CD4-positive, alpha-beta memory T cell (primary cell): Measurements from ENCODE around the gene NTF3. TPM values are rescaled to one million over a fixed set of nuclear protein-coding genes. Genes with fewer than 3 reads are reported as not detected.

Source experiments
- CTCF ChIA-PET: fragments of 350-600 bp; sonication (Branson Sonifier 250); formaldehyde crosslinking; loops from one replicate; lab custom pipeline; 2021; ENCODE audit warnings: inconsistent platforms; ENCODE audit not compliant: partially characterized antibody; lab: Charles Lee
- POLR2A ChIA-PET: fragments of 350-600 bp; sonication (Branson Sonifier 250); formaldehyde crosslinking; loops from one replicate; lab custom pipeline; 2021; ENCODE audit not compliant: partially characterized antibody; lab: Charles Lee
- DNase-seq, 5 donors: peaks; one replicate each; pipeline versions ENCODE4 v3.0.0 to v3.0.0-alpha.2; 2020 to 2022; ENCODE audit warnings: mixed read lengths in 1 of 5
- H3K27ac ChIP-seq: one replicate; pipeline ENCODE4 v1.7.0; 2013; ENCODE audit warnings: low read depth, low read length
- H3K27me3 ChIP-seq: 2 replicates; pipeline ENCODE4 v1.7.0; 2013; ENCODE audit warnings: mild to moderate bottlenecking, low read length, moderate library complexity; ENCODE audit not compliant: insufficient read depth
- H3K36me3 ChIP-seq: 2 replicates; pipeline ENCODE4 v1.7.0; 2013; ENCODE audit warnings: mild to moderate bottlenecking, low read length, moderate library complexity; ENCODE audit not compliant: insufficient read depth
- H3K4me1 ChIP-seq: 2 replicates; pipeline ENCODE4 v1.7.0; 2013; ENCODE audit warnings: mild to moderate bottlenecking, low read length, moderate library complexity; ENCODE audit not compliant: insufficient read depth
- H3K4me3 ChIP-seq, 2 donors: one replicate each; pipeline ENCODE4 v1.7.0; 2013; ENCODE audit warnings: low read length in 2 of 2, mild to moderate bottlenecking in 1 of 2
- H3K9me3 ChIP-seq, 2 donors: one replicate each; pipeline ENCODE4 v1.7.0; 2013; ENCODE audit warnings: low read length in 2 of 2, control low read depth in 1 of 2; ENCODE audit not compliant: control insufficient read depth in 1 of 2
- H3K27ac Mint-ChIP-seq, 7 donors: one replicate each; pipeline ENCODE4 v1.8.0; 2020 to 2021; ENCODE audit warnings: mixed read lengths in 7 of 7, mild to moderate bottlenecking in 6 of 7, inconsistent platforms in 3 of 7, moderate library complexity in 3 of 7
- H3K27me3 Mint-ChIP-seq, 2 donors: one replicate each; pipeline ENCODE4 v1.8.0; 2020 to 2021; ENCODE audit warnings: mixed read lengths in 2 of 2
- H3K36me3 Mint-ChIP-seq, 2 donors: one replicate each; pipeline ENCODE4 v1.8.0; 2020 to 2021; ENCODE audit warnings: mixed read lengths in 2 of 2, inconsistent platforms in 1 of 2, mild to moderate bottlenecking in 1 of 2
- H3K4me1 Mint-ChIP-seq, 4 donors: one replicate each; pipeline ENCODE4 v1.8.0; 2020 to 2021; ENCODE audit warnings: mixed read lengths in 4 of 4, mild to moderate bottlenecking in 1 of 4
- H3K4me3 Mint-ChIP-seq, 8 donors: one replicate each; pipeline ENCODE4 v1.8.0; 2020 to 2021; ENCODE audit warnings: mixed read lengths in 8 of 8, mild to moderate bottlenecking in 7 of 8, moderate library complexity in 6 of 8, inconsistent platforms in 3 of 8
- H3K9me3 Mint-ChIP-seq, 8 donors: one replicate each; pipeline ENCODE4 v1.8.0; 2020 to 2021; ENCODE audit warnings: mixed read lengths in 8 of 8, mild to moderate bottlenecking in 5 of 8, inconsistent platforms in 3 of 8, moderate library complexity in 1 of 8
- intact Hi-C: fragments of 100-400 bp; cut with micrococcal nuclease; formaldehyde crosslinking; loops from one replicate; pipeline ENCODE4 v1.15.1; 2023
- polyA plus RNA-seq, 2 donors: library from polyadenylated mRNA; unstranded; fragments of 300-500 nt; fragmentation: Illumina TruSeq; gene quantifications; one replicate each; pipeline ENCODE4 v1.2.3, GENCODE V29; 2021
- total RNA-seq, 2 experiments: library from RNA; stranded (reverse); gene quantifications; one replicate each; pipeline ENCODE4 v1.2.3, GENCODE V29; 2021

NTF3 gene
- total and polyA plus RNA-seq, 4 experiments from 2014 or later = not detected

GRCh38 chr12:5396541-5396940, 35.4 kb upstream of the NTF3 start:
- Mint-ChIP-seq H3K27ac (no peak overlapping the region), H3K27me3 (peaks cover 4% of the 10 kb centered on the region in 2 donors), H3K36me3 (no peaks in the 10 kb centered on the region), H3K4me1 (no peaks in the 10 kb centered on the region), H3K4me3 (no peak overlapping the region), H3K9me3 (no peaks in the 10 kb centered on the region)
- Histone ChIP-seq H3K36me3 (no peaks in the 10 kb centered on the region), H3K27me3 (no peaks in the 10 kb centered on the region), H3K4me1 (no peaks in the 10 kb centered on the region), H3K4me3 (no peak overlapping the region), H3K27ac (no peak overlapping the region), H3K9me3 (no peaks in the 10 kb centered on the region)
- ChIA-PET CTCF (no interaction called here), POLR2A (no interaction called here)
- intact Hi-C loops = no loop called here
- no peak for DNase-seq

DNA sequence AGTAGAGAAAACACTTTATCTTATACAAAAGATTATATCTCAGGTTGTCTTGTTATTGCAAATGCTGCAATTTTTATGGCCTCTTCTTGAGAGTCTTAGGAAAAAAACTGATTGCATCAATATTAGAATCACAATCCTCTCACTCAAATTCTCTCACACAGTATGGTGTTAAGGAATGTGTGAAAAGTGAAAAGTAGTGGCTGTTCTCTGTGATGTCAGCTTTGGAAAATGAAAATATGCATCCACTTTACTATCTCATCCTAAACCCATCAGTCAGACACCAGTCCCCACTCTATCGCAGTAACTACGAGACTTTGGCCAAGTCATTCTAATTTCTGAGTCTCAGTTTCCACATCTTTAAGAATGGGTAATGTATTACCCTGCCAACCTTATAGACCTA, 32.6 kb upstream of the NTF3 start:
- Histone ChIP-seq H3K27me3 (no peaks in the 10 kb centered on the region), H3K4me1 (no peaks in the 10 kb centered on the region), H3K4me3 (no peak overlapping the region), H3K36me3 (no peaks in the 10 kb centered on the region), H3K27ac (no peak overlapping the region), H3K9me3 (no peaks in the 10 kb centered on the region)
- H3K36me3 Mint-ChIP-seq = no peaks in the 10 kb centered on the region
- no peak overlapping the region for H3K27ac Mint-ChIP-seq
- H3K4me3 Mint-ChIP-seq = no peak overlapping the region
- no peaks in the 10 kb centered on the region for H3K9me3 Mint-ChIP-seq
- intact Hi-C loops = no loop called here
- ChIA-PET POLR2A (no interaction called here), CTCF (no interaction called here)
- no peaks in the 10 kb centered on the region for H3K4me1 Mint-ChIP-seq
- no peak for DNase-seq
- peaks cover 7 to 9% of the 10 kb centered on the region in 2 donors for H3K27me3 Mint-ChIP-seq

DNA sequence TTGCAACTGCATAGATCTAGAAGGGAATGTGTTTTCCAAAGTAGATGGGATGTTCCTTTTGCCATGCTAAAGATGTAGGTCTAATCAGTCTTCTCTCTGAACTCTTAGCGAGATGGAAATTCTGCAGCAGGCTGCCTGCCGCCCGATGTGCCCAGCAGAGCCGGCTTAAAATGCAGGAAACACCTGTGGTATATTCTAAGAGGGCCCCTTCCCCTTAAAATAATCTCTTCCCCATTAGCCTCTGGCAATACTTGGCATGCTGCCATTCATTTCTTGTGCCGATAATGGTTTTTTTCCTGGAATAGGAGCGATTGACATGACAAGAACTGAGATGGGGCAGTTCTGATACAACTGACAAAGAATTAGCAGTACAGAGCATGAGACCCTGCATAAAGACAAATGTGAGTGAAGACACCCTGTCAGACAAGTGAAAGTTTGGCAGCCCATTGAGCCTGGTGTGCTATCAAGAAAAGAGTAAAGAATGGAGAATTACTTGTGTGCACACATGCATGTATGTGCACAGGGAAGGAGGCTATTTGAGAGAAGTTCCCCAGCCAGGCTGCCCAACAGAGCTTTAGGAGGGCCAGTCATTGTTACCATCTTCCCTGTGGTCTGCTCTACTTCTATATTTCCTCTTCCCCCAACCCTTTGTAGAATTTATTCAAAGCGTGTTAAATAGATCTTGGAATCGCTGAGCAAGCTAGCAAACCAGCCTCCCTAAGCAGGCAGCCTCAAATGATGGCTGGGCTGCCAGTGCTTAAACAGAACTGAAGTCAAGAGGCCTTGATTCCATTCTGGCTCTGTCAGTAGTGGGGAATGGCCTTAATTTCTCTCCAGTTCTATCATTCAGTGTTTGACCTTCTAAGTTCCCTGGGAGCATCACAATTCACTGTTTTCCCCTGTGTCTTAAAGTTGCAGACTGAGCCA, 29.6 kb upstream of the NTF3 start:
- CTCF ChIA-PET = no interaction called here
- no peak overlapping the region for H3K27ac Mint-ChIP-seq

GRCh38 chr12:5403411-5403810, 28.5 kb upstream of the NTF3 start:
- Mint-ChIP-seq H3K4me3 (no peak overlapping the region), H3K27ac (no peak overlapping the region), H3K4me1 (no peaks in the 10 kb centered on the region), H3K27me3 (peaks cover 3 to 7% of the 10 kb centered on the region in 2 donors), H3K36me3 (no peaks in the 10 kb centered on the region), H3K9me3 (peaks cover 0 to 2% (median 0%) of the 10 kb centered on the region in 8 donors)
- CTCF ChIA-PET = no interaction called here
- Histone ChIP-seq H3K9me3 (no peaks in the 10 kb centered on the region), H3K36me3 (no peaks in the 10 kb centered on the region), H3K4me3 (no peak overlapping the region), H3K4me1 (no peaks in the 10 kb centered on the region), H3K27me3 (no peaks in the 10 kb centered on the region), H3K27ac (no peak overlapping the region)
- POLR2A ChIA-PET = no interaction called here
- no peak for DNase-seq
- intact Hi-C loops = no loop called here

More for the DNA sequence above, 29.6 kb upstream of the NTF3 start:
- Mint-ChIP-seq H3K9me3 (no peaks in the 10 kb centered on the region), H3K36me3 (no peaks in the 10 kb centered on the region), H3K4me1 (no peaks in the 10 kb centered on the region), H3K27me3 (peaks cover 3 to 7% of the 10 kb centered on the region in 2 donors), H3K4me3 (no peak overlapping the region)
- H3K9me3 ChIP-seq = no peaks in the 10 kb centered on the region
- DNase-seq = no peak
- no peaks in the 10 kb centered on the region for H3K27me3 ChIP-seq
- no peak overlapping the region for H3K27ac ChIP-seq
- no peaks in the 10 kb centered on the region for H3K36me3 ChIP-seq
- intact Hi-C loops = no loop called here
- no peaks in the 10 kb centered on the region for H3K4me1 ChIP-seq
- POLR2A ChIA-PET = no interaction called here
- H3K4me3 ChIP-seq = no peak overlapping the region

DNA sequence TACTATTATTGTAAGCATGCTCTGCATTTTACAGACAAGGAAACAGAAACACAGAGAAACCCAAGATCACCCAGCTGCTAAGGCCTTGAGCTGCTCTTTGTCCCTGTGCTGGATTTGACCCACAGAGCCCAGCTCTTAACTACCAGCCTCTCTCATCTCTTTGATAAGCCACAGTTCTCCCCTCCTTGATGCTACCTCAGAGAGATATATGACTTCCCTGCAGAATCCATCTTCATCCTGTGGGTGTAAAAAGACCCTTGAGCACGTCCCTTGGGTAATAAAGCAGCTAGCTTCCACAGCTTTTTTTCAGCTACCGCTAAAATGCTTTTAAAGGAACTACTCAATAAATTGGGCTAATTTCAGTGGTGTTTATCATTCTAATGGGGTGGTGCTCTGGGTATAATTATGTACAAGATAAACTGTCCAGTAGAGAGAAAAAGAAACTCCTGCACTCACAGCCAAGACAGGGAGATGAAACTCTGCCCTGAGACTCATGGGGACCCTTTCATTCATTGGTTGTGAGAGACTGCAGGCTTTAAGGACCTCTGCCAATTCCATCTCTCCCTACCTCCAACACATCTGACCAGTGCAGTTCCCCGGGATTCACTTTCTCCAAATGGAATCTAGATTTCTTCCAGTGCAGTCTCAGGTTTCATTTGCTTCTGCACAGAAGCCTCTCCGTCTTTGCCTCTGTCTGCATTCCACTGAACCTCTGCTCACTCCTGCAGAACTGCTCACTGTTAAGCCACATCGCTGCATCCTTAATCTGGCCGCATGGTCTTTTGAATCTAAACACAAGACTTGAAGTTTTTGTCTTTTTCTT, 24.7 kb upstream of the NTF3 start:
- H3K27me3 ChIP-seq = no peaks in the 10 kb centered on the region
- H3K4me3 ChIP-seq = no peak overlapping the region
- ChIA-PET CTCF (no interaction called here), POLR2A (no interaction called here)
- Mint-ChIP-seq H3K27me3 (peaks cover 3 to 4% of the 10 kb centered on the region in 2 donors), H3K9me3 (peaks cover 0 to 11% (median 4%) of the 10 kb centered on the region in 8 donors), H3K4me3 (no peak overlapping the region), H3K36me3 (no peaks in the 10 kb centered on the region), H3K27ac (no peak overlapping the region), H3K4me1 (no peaks in the 10 kb centered on the region)
- no peaks in the 10 kb centered on the region for H3K9me3 ChIP-seq
- no peak for DNase-seq
- H3K36me3 ChIP-seq = no peaks in the 10 kb centered on the region
- intact Hi-C loops = no loop called here
- H3K4me1 ChIP-seq = no peaks in the 10 kb centered on the region
- no peak overlapping the region for H3K27ac ChIP-seq

GRCh38 chr12:5409619-5410018, 22.3 kb upstream of the NTF3 start:
- ChIA-PET CTCF (no interaction called here), POLR2A (no interaction called here)
- Histone ChIP-seq H3K27ac (no peak overlapping the region), H3K9me3 (no peaks in the 10 kb centered on the region), H3K4me1 (no peaks in the 10 kb centered on the region), H3K4me3 (no peak overlapping the region), H3K27me3 (no peaks in the 10 kb centered on the region), H3K36me3 (no peaks in the 10 kb centered on the region)
- Mint-ChIP-seq H3K4me1 (no peaks in the 10 kb centered on the region), H3K27ac (no peak overlapping the region), H3K27me3 (peaks cover under 1 to 3% of the 10 kb centered on the region in 2 donors), H3K36me3 (no peaks in the 10 kb centered on the region), H3K4me3 (no peak overlapping the region), H3K9me3 (peaks cover 0 to 15% (median 6%) of the 10 kb centered on the region in 8 donors)
- intact Hi-C loops = no loop called here
- no peak for DNase-seq

DNA sequence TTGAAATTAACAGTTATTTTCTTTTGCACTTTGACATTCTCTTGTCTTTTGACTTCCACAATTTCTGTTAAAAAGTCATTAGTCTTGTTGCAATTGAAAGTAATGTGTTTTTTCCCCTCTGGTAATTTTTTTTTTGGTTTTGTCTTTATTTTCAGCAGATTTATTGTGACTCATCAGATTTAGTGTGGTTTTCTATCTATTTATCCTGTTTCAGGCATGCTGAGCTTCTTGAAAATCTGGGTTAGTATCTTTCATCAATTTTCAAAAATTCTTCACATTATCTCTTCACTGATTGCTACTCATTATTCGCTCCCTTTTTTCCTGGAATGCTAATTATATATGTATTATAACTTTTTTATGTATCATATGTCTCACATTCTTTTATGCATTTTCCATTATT, 15.3 kb upstream of the NTF3 start:
- Histone ChIP-seq H3K36me3 (no peaks in the 10 kb centered on the region), H3K4me3 (no peak overlapping the region), H3K9me3 (no peaks in the 10 kb centered on the region), H3K4me1 (no peaks in the 10 kb centered on the region), H3K27ac (no peak overlapping the region), H3K27me3 (no peaks in the 10 kb centered on the region)
- ChIA-PET POLR2A (no interaction called here), CTCF (no interaction called here)
- no peak overlapping the region for H3K27ac Mint-ChIP-seq
- no peak for DNase-seq
- H3K36me3 Mint-ChIP-seq = no peaks in the 10 kb centered on the region
- H3K27me3 Mint-ChIP-seq = peaks cover 3 to 6% of the 10 kb centered on the region in 2 donors
- H3K4me1 Mint-ChIP-seq = no peaks in the 10 kb centered on the region
- H3K9me3 Mint-ChIP-seq = peaks cover 0 to 17% (median 6%) of the 10 kb centered on the region in 8 donors
- intact Hi-C loops = no loop called here
- H3K4me3 Mint-ChIP-seq = no peak overlapping the region
